ENCODE data around the gene UNK. TPM values are rescaled to one million over a fixed set of nuclear protein-coding genes. Genes with fewer than 3 reads are reported as not detected.

Gene UNK
- total RNA-seq, 1 donor = 30.2 TPM

GRCh38 chr17:75816693-75817092, 32.1 kb downstream of the UNK start:
- no peak overlapping the region for H3K4me3 ChIP-seq (ENCODE audit: low read depth, low read length)
- no peak for TF ChIP-seq CTCF (IDR thresholded peaks at IDR 0.05; ENCODE audit: insufficient read depth, low read length)
- no peak for DNase-seq (ENCODE audit: low read depth)

- no peak for TF ChIP-seq CTCF (IDR thresholded peaks at IDR 0.05; ENCODE audit: insufficient read depth, low read length)
- DNase-seq (ENCODE audit: low read depth) = no peak
- H3K4me3 ChIP-seq (ENCODE audit: low read depth, low read length) = no peak overlapping the region
Observed at GRCh38 chr17:75817571-75817970, 33.0 kb downstream of the UNK start.

GRCh38 chr17:75818326-75818885, 33.8 kb downstream of the UNK start:
- TF ChIP-seq CTCF (IDR thresholded peaks at IDR 0.05; ENCODE audit: insufficient read depth, low read length) = no peak

DNA sequence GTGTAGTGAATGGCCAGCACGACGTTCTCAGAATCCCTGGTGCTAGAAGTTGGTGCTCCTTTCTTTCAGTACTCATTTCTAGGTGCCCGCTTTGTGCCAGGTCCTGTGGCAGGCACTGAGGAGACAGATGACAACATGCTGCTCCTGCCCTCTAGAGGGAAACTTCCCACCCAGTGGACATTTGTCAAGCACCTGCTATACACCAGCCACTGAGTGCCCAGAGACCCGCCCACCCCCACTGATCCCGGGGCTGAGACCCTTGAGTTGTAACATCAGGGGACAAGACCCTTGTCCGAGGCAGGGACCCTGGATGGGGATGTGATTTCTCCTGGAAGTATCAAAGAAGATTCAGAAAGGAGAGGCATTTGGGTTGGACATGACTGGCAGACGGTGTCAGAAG, 34.5 kb downstream of the UNK start:
- no peak for DNase-seq (ENCODE audit: low read depth)
- no peak for TF ChIP-seq CTCF (IDR thresholded peaks at IDR 0.05; ENCODE audit: insufficient read depth, low read length)
- H3K4me3 ChIP-seq (ENCODE audit: low read depth, low read length) = no peak overlapping the region

More at GRCh38 chr17:75818326-75818885, 33.8 kb downstream of the UNK start:
- no peak for DNase-seq (ENCODE audit: low read depth)
- H3K4me3 ChIP-seq (ENCODE audit: low read depth, low read length) = no peak overlapping the region

GRCh38 chr17:75819678-75820077, 35.1 kb downstream of the UNK start:
- no peak for DNase-seq (ENCODE audit: low read depth)
- no peak overlapping the region for H3K4me3 ChIP-seq (ENCODE audit: low read depth, low read length)

DNA sequence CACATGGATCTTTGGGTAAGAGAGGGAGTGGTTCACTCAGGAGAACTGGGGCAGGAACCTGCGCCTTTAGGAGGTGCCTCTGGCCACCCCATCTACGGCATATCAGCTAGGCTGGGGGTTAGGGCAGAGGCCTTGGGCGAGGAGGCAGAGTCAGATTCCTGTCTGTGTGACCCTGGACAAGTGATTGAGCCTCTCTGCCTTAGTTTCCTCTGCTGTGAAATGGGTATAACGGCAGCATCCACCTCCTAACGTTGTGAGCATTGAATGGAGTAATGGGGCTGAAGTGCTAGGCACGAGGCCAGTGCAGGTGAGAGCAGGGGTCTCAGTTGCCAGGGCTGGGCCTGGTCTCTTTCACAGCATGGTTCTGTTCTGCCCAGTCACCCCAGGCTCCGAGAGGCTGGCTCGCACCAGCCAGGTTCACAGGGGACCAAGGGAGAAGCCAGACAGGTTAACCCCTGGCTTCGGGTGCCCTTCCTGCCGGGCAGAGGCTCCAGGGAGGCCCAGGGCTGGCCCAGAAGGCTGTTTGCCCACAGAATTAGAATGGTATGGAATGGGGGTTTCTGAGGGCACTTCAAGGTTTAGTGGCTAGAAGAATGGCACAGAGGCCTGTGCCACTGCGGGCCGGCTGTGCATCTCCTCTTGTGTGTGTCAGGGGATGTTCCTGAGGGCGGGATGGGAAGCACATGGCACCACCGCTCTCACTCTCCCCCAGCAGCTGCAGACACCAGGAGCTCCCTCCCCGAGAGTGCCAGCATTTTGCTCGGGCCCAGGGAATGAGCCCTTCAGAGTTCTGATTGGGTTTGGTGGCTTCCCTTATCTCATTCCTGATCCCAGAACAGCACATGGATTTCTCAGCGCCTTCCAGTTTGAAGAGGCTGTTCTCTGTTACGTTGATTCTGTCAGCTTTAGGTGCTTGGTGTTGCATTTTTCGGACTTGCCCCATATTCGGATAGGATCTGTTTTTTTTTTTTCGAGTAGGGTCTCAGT, 35.8 kb downstream of the UNK start:
- H3K4me3 ChIP-seq (ENCODE audit: low read depth, low read length) = no peak overlapping the region
- DNase-seq (ENCODE audit: low read depth) = no peak
- no peak for TF ChIP-seq CTCF (IDR thresholded peaks at IDR 0.05; ENCODE audit: insufficient read depth, low read length)

More at GRCh38 chr17:75819678-75820077, 35.1 kb downstream of the UNK start:
- no peak for TF ChIP-seq CTCF (IDR thresholded peaks at IDR 0.05; ENCODE audit: insufficient read depth, low read length)

Measured in fibroblast of the aortic adventitia (primary cell).